HepG2 (cell line): ENCODE results near the gene EIF1. TPM values are rescaled to one million over a fixed set of nuclear protein-coding genes. Genes with fewer than 3 reads are reported as not detected.

Experiments used
- ARNTL ChIP-seq: sonication (generic); formaldehyde crosslinking; IDR thresholded peaks from 2 replicates; pipeline ENCODE4 v1.4.0; 2020; ENCODE audit warnings: mild to moderate bottlenecking, missing genetic modification reagents
- EP300 ChIP-seq, 3 experiments: sonication (generic) in 1 of 3; formaldehyde crosslinking in 1 of 3; IDR thresholded peaks; 2 replicates each; pipeline versions ENCODE4 v1.5.1 to v1.6.1; 2011 to 2020; ENCODE audit warnings: low read depth in 2 of 3, low read length in 2 of 3, borderline replicate concordance in 1 of 3, improper control_type of control experiment in 1 of 3, mild to moderate bottlenecking in 1 of 3, missing genetic modification reagents in 1 of 3, moderate library complexity in 1 of 3
- HDAC6 ChIP-seq: fragments of 200-600 bp; sonication (generic); IDR thresholded peaks from 2 replicates; pipeline ENCODE4 v1.7.0; 2017; ENCODE audit warnings: mild to moderate bottlenecking, antibody characterized with exemption, low read length, low read depth
- HNF4G ChIP-seq, 2 experiments: sonication (generic) in 1 of 2; formaldehyde crosslinking in 1 of 2; IDR thresholded peaks; 2 replicates each; pipeline versions ENCODE4 v1.4.0 to v1.6.1; 2011 to 2020; ENCODE audit warnings: borderline replicate concordance in 2 of 2, low read depth in 2 of 2, mild to moderate bottlenecking in 2 of 2, low read length in 1 of 2, missing genetic modification reagents in 1 of 2, moderate library complexity in 1 of 2
- NKX3-1 ChIP-seq: sonication (generic); formaldehyde crosslinking; IDR thresholded peaks from 2 replicates; pipeline ENCODE4 v1.5.0; 2020; ENCODE audit warnings: missing genetic modification reagents
- SOX5 ChIP-seq: IDR thresholded peaks from 2 replicates; pipeline ENCODE4 v1.6.1; 2016; ENCODE audit warnings: borderline replicate concordance
- SRSF4 ChIP-seq: fragments of 200-400 bp; formaldehyde crosslinking; IDR thresholded peaks from one replicate; pipeline ENCODE4 v1.6.1; 2018; ENCODE audit warnings: mild to moderate bottlenecking, low read depth, low read length, moderate library complexity; ENCODE audit not compliant: poor library complexity, severe bottlenecking
- SRSF9 ChIP-seq: fragments of 200-400 bp; formaldehyde crosslinking; IDR thresholded peaks from 2 replicates; pipeline ENCODE4 v1.6.1; 2018; ENCODE audit warnings: borderline replicate concordance, mild to moderate bottlenecking, low read depth, low read length; ENCODE audit not compliant: insufficient read depth, poor library complexity, severe bottlenecking
- ZBTB20 ChIP-seq: sonication (generic); formaldehyde crosslinking; IDR thresholded peaks from 2 replicates; pipeline ENCODE4 v1.8.1; 2023; ENCODE audit warnings: missing genetic modification reagents, low read depth, mild to moderate bottlenecking, borderline replicate concordance
- ZFP37 ChIP-seq: sonication (generic); formaldehyde crosslinking; IDR thresholded peaks from 2 replicates; pipeline ENCODE4 v1.4.0; 2020; ENCODE audit warnings: missing genetic modification reagents, borderline replicate concordance
- ZNF20 ChIP-seq: sonication (generic); formaldehyde crosslinking; IDR thresholded peaks from 2 replicates; pipeline ENCODE4 v1.4.0; 2020; ENCODE audit warnings: mild to moderate bottlenecking, moderate library complexity, missing genetic modification reagents
- ZNF713 ChIP-seq: sonication (generic); formaldehyde crosslinking; IDR thresholded peaks from 2 replicates; pipeline ENCODE4 v1.4.0; 2020; ENCODE audit warnings: mild to moderate bottlenecking, missing genetic modification reagents
- ZNF775 ChIP-seq: sonication (generic); formaldehyde crosslinking; IDR thresholded peaks from 2 replicates; pipeline ENCODE4 v1.4.0; 2020; ENCODE audit warnings: missing genetic modification reagents, mild to moderate bottlenecking, moderate library complexity, borderline replicate concordance
- polyA plus RNA-seq, 8 experiments: library from polyadenylated mRNA; depleted of rRNA in 3 of 8; stranded (reverse) in 7 of 8; unstranded in 1 of 8; fragments of >200 nt; fragmentation: Illumina TruSeq in 4 of 8; extraction: Trizol in 4 of 8; gene quantifications; 2 replicates each; pipeline versions ENCODE4 v1.2.1 to v1.2.3, GENCODE V29; 2011 to 2016; ENCODE audit warnings: low read depth in 4 of 8, missing spikeins in 1 of 8, mixed read lengths in 1 of 8; ENCODE audit not compliant: insufficient read depth in 1 of 8
- total RNA-seq, 5 experiments: library from RNA; depleted of rRNA; stranded (reverse); fragments of >200 nt; fragmentation: Illumina TruSeq; extraction: Trizol; gene quantifications; 2 replicates each; pipeline ENCODE4 v1.2.3, GENCODE V29; 2016; ENCODE audit warnings: low read depth in 1 of 5
- TF ChIP-seq, protein P1 (sequence below): sonication (generic); formaldehyde crosslinking; IDR thresholded peaks from 2 replicates; pipeline ENCODE4 v1.4.0; 2020; ENCODE audit warnings: mild to moderate bottlenecking, missing genetic modification reagents, borderline replicate concordance
- TF ChIP-seq, protein P2 (sequence below): sonication (generic); formaldehyde crosslinking; IDR thresholded peaks from 2 replicates; pipeline ENCODE4 v1.8.1; 2023; ENCODE audit warnings: mild to moderate bottlenecking, missing genetic modification reagents, borderline replicate concordance
- TF ChIP-seq, protein P3 (sequence below): sonication (generic); formaldehyde crosslinking; IDR thresholded peaks from 2 replicates; pipeline ENCODE4 v1.4.0; 2020; ENCODE audit warnings: missing genetic modification reagents
- TF ChIP-seq, protein P4 (sequence below): sonication (generic); formaldehyde crosslinking; conservative IDR thresholded peaks from 2 replicates; pipeline ENCODE4 v1.5.0; 2020; ENCODE audit warnings: missing genetic modification reagents
- TF ChIP-seq, protein P5 (sequence below): IDR thresholded peaks from 2 replicates; pipeline ENCODE4 v1.6.1; 2016

Gene EIF1
- total and polyA plus RNA-seq, 2 of the 13 experiments (the other 11 are each of a cell fraction or from before 2014, with no cell fraction given), result 147 to 517 TPM

DNA sequence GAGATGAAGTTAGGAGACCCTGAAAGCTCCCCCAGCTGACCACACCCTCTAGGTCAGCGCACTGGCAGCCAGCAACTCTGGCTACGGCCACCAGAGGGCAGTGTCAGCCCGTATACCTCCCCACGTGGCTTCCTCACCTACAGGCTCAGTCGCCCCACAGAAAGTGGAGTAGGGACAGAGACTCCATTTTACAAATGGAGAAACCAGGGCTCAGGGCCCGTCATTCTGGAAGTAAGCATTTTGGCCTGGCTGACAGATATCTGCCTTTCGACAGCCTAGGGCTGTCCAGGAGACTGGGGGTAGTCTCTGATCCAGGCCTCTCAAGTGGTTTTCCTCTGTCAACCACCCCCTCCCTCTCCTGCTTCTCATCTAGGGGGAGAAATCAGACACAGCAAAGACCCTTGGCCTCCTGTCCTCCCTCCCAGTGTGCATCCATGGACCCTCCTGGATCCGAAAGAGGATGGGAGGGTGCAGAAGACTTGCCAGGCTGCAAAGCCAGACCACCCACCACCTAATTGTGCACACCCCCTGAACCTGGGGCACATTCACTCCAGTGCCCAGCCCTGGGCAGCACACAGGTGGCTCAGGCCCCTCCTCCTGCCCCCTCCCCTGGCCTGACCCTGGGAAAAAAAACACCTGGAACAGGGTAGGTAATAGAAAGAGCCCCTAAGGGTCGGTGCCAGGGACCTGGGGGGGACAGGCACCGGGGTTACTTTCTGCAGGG, 49.6 kb downstream of the EIF1 start (continued):
- TF ChIP-seq, protein P1, sequence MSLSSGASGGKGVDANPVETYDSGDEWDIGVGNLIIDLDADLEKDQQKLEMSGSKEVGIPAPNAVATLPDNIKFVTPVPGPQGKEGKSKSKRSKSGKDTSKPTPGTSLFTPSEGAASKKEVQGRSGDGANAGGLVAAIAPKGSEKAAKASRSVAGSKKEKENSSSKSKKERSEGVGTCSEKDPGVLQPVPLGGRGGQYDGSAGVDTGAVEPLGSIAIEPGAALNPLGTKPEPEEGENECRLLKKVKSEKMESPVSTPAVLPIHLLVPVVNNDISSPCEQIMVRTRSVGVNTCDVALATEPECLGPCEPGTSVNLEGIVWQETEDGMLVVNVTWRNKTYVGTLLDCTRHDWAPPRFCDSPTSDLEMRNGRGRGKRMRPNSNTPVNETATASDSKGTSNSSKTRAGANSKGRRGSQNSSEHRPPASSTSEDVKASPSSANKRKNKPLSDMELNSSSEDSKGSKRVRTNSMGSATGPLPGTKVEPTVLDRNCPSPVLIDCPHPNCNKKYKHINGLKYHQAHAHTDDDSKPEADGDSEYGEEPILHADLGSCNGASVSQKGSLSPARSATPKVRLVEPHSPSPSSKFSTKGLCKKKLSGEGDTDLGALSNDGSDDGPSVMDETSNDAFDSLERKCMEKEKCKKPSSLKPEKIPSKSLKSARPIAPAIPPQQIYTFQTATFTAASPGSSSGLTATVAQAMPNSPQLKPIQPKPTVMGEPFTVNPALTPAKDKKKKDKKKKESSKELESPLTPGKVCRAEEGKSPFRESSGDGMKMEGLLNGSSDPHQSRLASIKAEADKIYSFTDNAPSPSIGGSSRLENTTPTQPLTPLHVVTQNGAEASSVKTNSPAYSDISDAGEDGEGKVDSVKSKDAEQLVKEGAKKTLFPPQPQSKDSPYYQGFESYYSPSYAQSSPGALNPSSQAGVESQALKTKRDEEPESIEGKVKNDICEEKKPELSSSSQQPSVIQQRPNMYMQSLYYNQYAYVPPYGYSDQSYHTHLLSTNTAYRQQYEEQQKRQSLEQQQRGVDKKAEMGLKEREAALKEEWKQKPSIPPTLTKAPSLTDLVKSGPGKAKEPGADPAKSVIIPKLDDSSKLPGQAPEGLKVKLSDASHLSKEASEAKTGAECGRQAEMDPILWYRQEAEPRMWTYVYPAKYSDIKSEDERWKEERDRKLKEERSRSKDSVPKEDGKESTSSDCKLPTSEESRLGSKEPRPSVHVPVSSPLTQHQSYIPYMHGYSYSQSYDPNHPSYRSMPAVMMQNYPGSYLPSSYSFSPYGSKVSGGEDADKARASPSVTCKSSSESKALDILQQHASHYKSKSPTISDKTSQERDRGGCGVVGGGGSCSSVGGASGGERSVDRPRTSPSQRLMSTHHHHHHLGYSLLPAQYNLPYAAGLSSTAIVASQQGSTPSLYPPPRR (CRISPR knock-in tag), result no peak
- TF ChIP-seq HDAC6, result no peak
- TF ChIP-seq, protein P2, sequence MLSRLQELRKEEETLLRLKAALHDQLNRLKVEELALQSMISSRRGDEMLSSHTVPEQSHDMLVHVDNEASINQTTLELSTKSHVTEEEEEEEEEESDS (CRISPR knock-in tag), result no peak
- peak; percentile 36; the same call in 1 of the 2 replicates for TF ChIP-seq SOX5
- TF ChIP-seq ZFP37 (CRISPR knock-in tag), result no peak
- no peak for TF ChIP-seq ZBTB20 (CRISPR knock-in tag)
- TF ChIP-seq ZNF20 (CRISPR knock-in tag), result no peak
- TF ChIP-seq ARNTL (CRISPR knock-in tag), result no peak
- TF ChIP-seq ZNF775 (CRISPR knock-in tag), result no peak
- no peak for TF ChIP-seq SRSF4
- TF ChIP-seq, protein P3, sequence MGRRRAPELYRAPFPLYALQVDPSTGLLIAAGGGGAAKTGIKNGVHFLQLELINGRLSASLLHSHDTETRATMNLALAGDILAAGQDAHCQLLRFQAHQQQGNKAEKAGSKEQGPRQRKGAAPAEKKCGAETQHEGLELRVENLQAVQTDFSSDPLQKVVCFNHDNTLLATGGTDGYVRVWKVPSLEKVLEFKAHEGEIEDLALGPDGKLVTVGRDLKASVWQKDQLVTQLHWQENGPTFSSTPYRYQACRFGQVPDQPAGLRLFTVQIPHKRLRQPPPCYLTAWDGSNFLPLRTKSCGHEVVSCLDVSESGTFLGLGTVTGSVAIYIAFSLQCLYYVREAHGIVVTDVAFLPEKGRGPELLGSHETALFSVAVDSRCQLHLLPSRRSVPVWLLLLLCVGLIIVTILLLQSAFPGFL (CRISPR knock-in tag), result no peak
- TF ChIP-seq EP300 (IDR thresholded peaks at IDR 0.05; ENCODE audit: low read depth in 2 of 2, low read length in 2 of 2), result no peak
- no peak for TF ChIP-seq EP300 (CRISPR knock-in tag; IDR thresholded peaks at IDR 0.05; ENCODE audit: borderline replicate concordance)
- TF ChIP-seq HNF4G (IDR thresholded peaks at IDR 0.05; ENCODE audit: borderline replicate concordance, low read depth, low read length), result no peak
- TF ChIP-seq HNF4G (CRISPR knock-in tag; IDR thresholded peaks at IDR 0.05; ENCODE audit: borderline replicate concordance, low read depth), result no peak
- TF ChIP-seq ZNF713 (CRISPR knock-in tag), result no peak
- no peak for TF ChIP-seq NKX3-1 (CRISPR knock-in tag)
- no peak for TF ChIP-seq SRSF9
- TF ChIP-seq, protein P4, sequence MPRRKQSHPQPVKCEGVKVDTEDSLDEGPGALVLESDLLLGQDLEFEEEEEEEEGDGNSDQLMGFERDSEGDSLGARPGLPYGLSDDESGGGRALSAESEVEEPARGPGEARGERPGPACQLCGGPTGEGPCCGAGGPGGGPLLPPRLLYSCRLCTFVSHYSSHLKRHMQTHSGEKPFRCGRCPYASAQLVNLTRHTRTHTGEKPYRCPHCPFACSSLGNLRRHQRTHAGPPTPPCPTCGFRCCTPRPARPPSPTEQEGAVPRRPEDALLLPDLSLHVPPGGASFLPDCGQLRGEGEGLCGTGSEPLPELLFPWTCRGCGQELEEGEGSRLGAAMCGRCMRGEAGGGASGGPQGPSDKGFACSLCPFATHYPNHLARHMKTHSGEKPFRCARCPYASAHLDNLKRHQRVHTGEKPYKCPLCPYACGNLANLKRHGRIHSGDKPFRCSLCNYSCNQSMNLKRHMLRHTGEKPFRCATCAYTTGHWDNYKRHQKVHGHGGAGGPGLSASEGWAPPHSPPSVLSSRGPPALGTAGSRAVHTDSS (CRISPR knock-in tag), result no peak
- TF ChIP-seq, protein P5, sequence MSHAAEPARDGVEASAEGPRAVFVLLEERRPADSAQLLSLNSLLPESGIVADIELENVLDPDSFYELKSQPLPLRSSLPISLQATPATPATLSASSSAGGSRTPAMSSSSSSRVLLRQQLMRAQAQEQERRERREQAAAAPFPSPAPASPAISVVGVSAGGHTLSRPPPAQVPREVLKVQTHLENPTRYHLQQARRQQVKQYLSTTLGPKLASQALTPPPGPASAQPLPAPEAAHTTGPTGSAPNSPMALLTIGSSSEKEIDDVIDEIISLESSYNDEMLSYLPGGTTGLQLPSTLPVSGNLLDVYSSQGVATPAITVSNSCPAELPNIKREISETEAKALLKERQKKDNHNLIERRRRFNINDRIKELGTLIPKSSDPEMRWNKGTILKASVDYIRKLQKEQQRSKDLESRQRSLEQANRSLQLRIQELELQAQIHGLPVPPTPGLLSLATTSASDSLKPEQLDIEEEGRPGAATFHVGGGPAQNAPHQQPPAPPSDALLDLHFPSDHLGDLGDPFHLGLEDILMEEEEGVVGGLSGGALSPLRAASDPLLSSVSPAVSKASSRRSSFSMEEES (CRISPR knock-in tag), result peak; percentile 48; the same call in 1 of the 2 replicates
